Body of pancreas (tissue), 4 donors: ENCODE results near the gene AP5B1. TPM values are rescaled to one million over a fixed set of nuclear protein-coding genes. Genes with fewer than 3 reads are reported as not detected.

ENCODE experiments used
- ATAC-seq: fragments of 150-250 bp; one replicate; pipeline ENCODE4 v1.9.1; 2016
- DNase-seq, 4 donors: peaks; one replicate each; pipeline ENCODE4 v3.0.0-alpha.2; 2019
- H3K27ac ChIP-seq, 4 donors: fragments of 200-600 bp; sonication (generic); 1 replicate in 3 of 4; 2 replicates in 1 of 4; pipeline versions ENCODE4 v1.5.1 to v1.6.1; 2016 to 2019; ENCODE audit warnings: mild to moderate bottlenecking in 1 of 4, mixed read lengths in 1 of 4, moderate library complexity in 1 of 4
- H3K27me3 ChIP-seq, 2 donors: fragments of 200-600 bp; sonication (generic); one replicate each; pipeline ENCODE4 v1.6.0; 2016; ENCODE audit warnings: mild to moderate bottlenecking in 1 of 2
- H3K36me3 ChIP-seq, 2 donors: fragments of 200-600 bp; sonication (generic); replicated peaks in 1 of 2; 2 replicates each; pipeline ENCODE4 v1.5.1; 2016; ENCODE audit warnings: low read depth in 2 of 2; ENCODE audit not compliant: insufficient read depth in 1 of 2
- H3K4me1 ChIP-seq: fragments of 200-600 bp; sonication (generic); one replicate; pipeline ENCODE4 v1.6.0; 2016
- H3K4me3 ChIP-seq, 2 donors: fragments of 200-600 bp; sonication (generic); 1 replicate in 1 of 2; 2 replicates in 1 of 2; pipeline ENCODE4 v1.5.1; 2016 to 2019
- H3K9me3 ChIP-seq, 3 donors: fragments of 200-600 bp; sonication (generic); 1 replicate in 2 of 3; 2 replicates in 1 of 3; pipeline ENCODE4 v1.5.1; 2016
- CTCF ChIP-seq, 7 experiments: fragments of 450-650 bp in 4 of 7; fragments of 200-600 bp in 3 of 7; sonication (generic) in 3 of 7; IDR thresholded peaks; one replicate each; pipeline ENCODE4 v1.5.1; 2016 to 2019; ENCODE audit warnings: antibody characterized with exemption in 7 of 7
- POLR2A ChIP-seq, 3 donors: fragments of 450-650 bp; IDR thresholded peaks; one replicate each; pipeline ENCODE4 v1.6.1; 2016; ENCODE audit warnings: antibody characterized with exemption in 3 of 3, mild to moderate bottlenecking in 2 of 3
- WGBS, 2 donors: methylation state at CpG; one replicate each; pipeline ENCODE4 v1.1.5; 2017; 5-methylcytosine and 5-hydroxymethylcytosine counted together
- intact Hi-C: fragments of 100-400 bp; cut with DNase I; formaldehyde crosslinking; loops from one replicate; pipeline ENCODE4 v1.15.1; 2023
- total RNA-seq, 2 donors: library from RNA; depleted of rRNA; stranded (reverse); fragments of >200 nt; gene quantifications; one replicate each; pipeline ENCODE4 v1.1.0, GENCODE V29; 2016

The AP5B1 gene
- total RNA-seq, 2 donors from 2014 or later: 18.2 to 33.9 TPM

DNA sequence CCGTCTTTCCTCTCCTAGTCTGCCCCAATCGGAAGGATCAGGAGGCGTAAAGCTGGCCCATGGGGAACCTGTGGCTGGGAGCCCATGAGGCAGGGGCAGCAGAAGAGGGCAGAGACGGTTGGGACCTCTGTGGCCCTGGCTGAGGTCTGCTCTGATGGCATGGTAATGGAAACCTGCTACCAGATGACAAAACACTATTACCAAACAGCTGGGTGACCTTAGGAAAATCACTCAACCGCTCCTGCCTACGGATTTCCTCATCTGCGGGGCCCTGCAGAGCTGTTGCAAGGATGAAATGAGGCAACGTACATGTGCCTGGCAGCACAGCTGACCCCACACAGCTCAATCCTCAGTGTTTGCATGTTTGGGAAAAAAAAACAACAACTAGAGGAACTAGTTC lies 4.6 kb downstream of the AP5B1 start:
- no peaks in the 10 kb centered on the region for H3K27me3 ChIP-seq
- H3K4me1 ChIP-seq: peaks cover 66% of the 10 kb centered on the region
- intact Hi-C loops: loop anchor here (5.0 kb wide), 1 partner anchor 36 kb away; no protein-coding TSS in a partner anchor
- TF ChIP-seq POLR2A (IDR thresholded peaks at IDR 0.05) (peak in 1 of 3 donors; percentile 35), CTCF (IDR thresholded peaks at IDR 0.05) (no peak)
- 46 to 67% methylated on average over 8 of the region's 8 CpGs for WGBS, 2 donors
- no peak overlapping the region for H3K4me3 ChIP-seq
- no peak for ATAC-seq
- no peaks in the 10 kb centered on the region for H3K9me3 ChIP-seq
- DNase-seq: peak in 3 of 4 donors; percentile 56 to 76 (median 60)
- H3K36me3 ChIP-seq: no peaks in the 10 kb centered on the region
- peak overlapping the region; percentile 52 to 80 (median 74) for H3K27ac ChIP-seq

GRCh38 chr11:65774525-65775306 lies 6.1 kb downstream of the AP5B1 start:
- ATAC-seq: no peak

DNA sequence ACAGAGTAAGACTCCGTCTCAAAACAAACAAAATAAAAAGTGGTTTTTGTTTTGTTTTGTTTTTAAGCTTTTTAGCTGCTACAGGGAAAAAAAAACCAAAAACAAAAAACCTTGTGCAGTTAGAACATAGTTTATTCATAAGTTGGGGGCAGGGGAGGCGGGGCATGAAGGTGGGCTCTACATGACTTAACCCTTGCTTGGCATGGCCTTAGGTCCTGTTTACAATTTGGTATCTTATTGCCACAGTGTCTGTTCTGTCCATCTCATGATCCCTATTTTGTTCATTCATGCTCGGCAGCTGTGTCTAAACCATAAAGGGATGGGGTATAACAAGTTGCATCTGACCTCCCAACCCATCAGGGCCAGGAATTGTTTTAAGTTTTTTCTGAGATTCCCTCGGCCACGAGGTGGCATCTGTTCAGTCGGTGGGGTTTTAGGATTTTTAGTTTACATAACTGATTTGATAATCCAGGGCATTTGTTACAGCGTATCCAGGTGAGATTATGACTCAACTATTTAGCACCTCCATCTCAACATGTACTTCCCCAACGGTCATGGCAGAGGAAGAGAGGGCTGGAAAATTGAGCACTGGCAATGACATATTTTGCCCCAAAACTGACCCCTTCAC lies 6.9 kb downstream of the AP5B1 start:
- no peak for TF ChIP-seq POLR2A (IDR thresholded peaks at IDR 0.05)
- TF ChIP-seq CTCF (IDR thresholded peaks at IDR 0.05): peak in 3 of 7 experiments; percentile 25 to 38 (median 34)
- H3K4me1 ChIP-seq: peaks cover 55% of the 10 kb centered on the region
- ATAC-seq (no peak), DNase-seq (no peak)
- no peaks in the 10 kb centered on the region for H3K36me3 ChIP-seq
- intact Hi-C loops: no loop called here
- whole genome bisulfite sequencing, 2 donors: 35 to 45% methylated on average over 8 of the region's 8 CpGs
- H3K27ac ChIP-seq: no peak overlapping the region
- no peaks in the 10 kb centered on the region for H3K9me3 ChIP-seq
- no peaks in the 10 kb centered on the region for H3K27me3 ChIP-seq
- H3K4me3 ChIP-seq: no peak overlapping the region

More at GRCh38 chr11:65774525-65775306, 6.1 kb downstream of the AP5B1 start:
- H3K27ac ChIP-seq: peak overlapping the region in 1 of 4 donors; percentile 69
- H3K9me3 ChIP-seq: no peaks in the 10 kb centered on the region
- H3K36me3 ChIP-seq: no peaks in the 10 kb centered on the region
- H3K4me3 ChIP-seq: no peak overlapping the region
- peaks cover 64% of the 10 kb centered on the region for H3K4me1 ChIP-seq
- TF ChIP-seq POLR2A (IDR thresholded peaks at IDR 0.05): no peak
- no peak for TF ChIP-seq CTCF (IDR thresholded peaks at IDR 0.05)
- WGBS, 2 donors: 77 to 84% methylated on average over 9 of the region's 9 CpGs
- no peaks in the 10 kb centered on the region for H3K27me3 ChIP-seq
- intact Hi-C loops: loop anchor here (5.0 kb wide), 1 partner anchor 38 kb away; no protein-coding TSS in a partner anchor
- peak in 1 of 4 donors; percentile 23 for DNase-seq

GRCh38 chr11:65771589-65772112 lies 9.1 kb downstream of the AP5B1 start:
- H3K36me3 ChIP-seq: no peaks in the 10 kb centered on the region
- H3K27ac ChIP-seq: no peak overlapping the region
- no peak for DNase-seq
- no peak for ATAC-seq
- H3K4me1 ChIP-seq: peaks cover 33% of the 10 kb centered on the region
- intact Hi-C loops: no loop called here
- 40 to 45% methylated on average over 6 of the region's 6 CpGs for WGBS, 2 donors
- no peak for TF ChIP-seq POLR2A (IDR thresholded peaks at IDR 0.05)
- TF ChIP-seq CTCF (IDR thresholded peaks at IDR 0.05): no peak
- H3K9me3 ChIP-seq: no peaks in the 10 kb centered on the region
- no peak overlapping the region for H3K4me3 ChIP-seq
- no peaks in the 10 kb centered on the region for H3K27me3 ChIP-seq
